Skeletal muscle satellite cell (primary cell): Measurements from ENCODE around the gene TMEM131.

Source experiments
- H3K27me3 ChIP-seq: 2 replicates; pipeline ENCODE4 v1.7.0; 2013; ENCODE audit warnings: low read length; ENCODE audit not compliant: control insufficient read depth, insufficient read depth
- H3K36me3 ChIP-seq: 2 replicates; pipeline ENCODE4 v1.7.0; 2013; ENCODE audit warnings: mild to moderate bottlenecking, control low read depth, low read length; ENCODE audit not compliant: insufficient read depth
- H3K4me1 ChIP-seq: 2 replicates; pipeline ENCODE4 v1.7.0; 2013; ENCODE audit warnings: low read length; ENCODE audit not compliant: control insufficient read depth, insufficient read depth
- H3K4me2 ChIP-seq: 2 replicates; pipeline ENCODE4 v1.7.0; 2013; ENCODE audit warnings: mild to moderate bottlenecking, low read length
- H3K4me3 ChIP-seq: 2 replicates; pipeline ENCODE4 v1.7.0; 2013; ENCODE audit warnings: low read length
- H3K9ac ChIP-seq: 2 replicates; pipeline ENCODE4 v1.7.0; 2013; ENCODE audit warnings: mild to moderate bottlenecking, low read depth, low read length, moderate library complexity
- H3K9me3 ChIP-seq: replicated peaks from 2 replicates; pipeline ENCODE4 v1.7.0; 2013; ENCODE audit warnings: mild to moderate bottlenecking, control low read depth, low read length

TMEM131 gene

GRCh38 chr2:97997784-97998392 lies 2.1 kb upstream of the TMEM131 start:
- no peaks in the 10 kb centered on the region for H3K27me3 ChIP-seq
- H3K4me1 ChIP-seq = peaks cover 10% of the 10 kb centered on the region
- H3K9ac ChIP-seq = no peak overlapping the region
- no peak overlapping the region for H3K4me3 ChIP-seq
- H3K36me3 ChIP-seq = no peaks in the 10 kb centered on the region
- no peak overlapping the region for H3K4me2 ChIP-seq
- no peaks in the 10 kb centered on the region for H3K9me3 ChIP-seq

GRCh38 chr2:97996679-97997078 lies 931 bp upstream of the TMEM131 start:
- Histone ChIP-seq H3K4me1 (peaks cover 13% of the 10 kb centered on the region), H3K4me2 (peak overlapping the region; percentile 98), H3K4me3 (peak overlapping the region; percentile 99), H3K9me3 (no peaks in the 10 kb centered on the region), H3K9ac (peak overlapping the region; percentile 97), H3K36me3 (no peaks in the 10 kb centered on the region), H3K27me3 (no peaks in the 10 kb centered on the region)

GRCh38 chr2:97995026-97995733 lies 568 bp downstream of the TMEM131 start:
- peak overlapping the region; percentile 99 for H3K4me3 ChIP-seq
- H3K4me1 ChIP-seq = peaks cover 13% of the 10 kb centered on the region
- H3K9me3 ChIP-seq = no peaks in the 10 kb centered on the region

GRCh38 chr2:97994476-97994875 lies 1.3 kb downstream of the TMEM131 start:
- H3K36me3 ChIP-seq = no peaks in the 10 kb centered on the region
- H3K4me3 ChIP-seq = peak overlapping the region; percentile 99
- peak overlapping the region; percentile 97 for H3K9ac ChIP-seq

More at GRCh38 chr2:97995026-97995733, 568 bp downstream of the TMEM131 start:
- peak overlapping the region; percentile 97 for H3K9ac ChIP-seq
- no peaks in the 10 kb centered on the region for H3K36me3 ChIP-seq
- peak overlapping the region; percentile 98 for H3K4me2 ChIP-seq
- H3K27me3 ChIP-seq = no peaks in the 10 kb centered on the region

GRCh38 chr2:97993926-97994325 lies 1.8 kb downstream of the TMEM131 start:
- H3K36me3 ChIP-seq = no peaks in the 10 kb centered on the region
- peak overlapping the region; percentile 99 for H3K4me3 ChIP-seq

More at GRCh38 chr2:97994476-97994875, 1.3 kb downstream of the TMEM131 start:
- Histone ChIP-seq H3K4me1 (peaks cover 13% of the 10 kb centered on the region), H3K27me3 (no peaks in the 10 kb centered on the region), H3K4me2 (peak overlapping the region; percentile 98), H3K9me3 (no peaks in the 10 kb centered on the region)

GRCh38 chr2:97992836-97993825 lies 2.6 kb downstream of the TMEM131 start:
- Histone ChIP-seq H3K36me3 (no peaks in the 10 kb centered on the region), H3K9me3 (peaks cover 7% of the 10 kb centered on the region), H3K9ac (peak overlapping the region; percentile 97), H3K4me1 (peaks cover 13% of the 10 kb centered on the region), H3K27me3 (no peaks in the 10 kb centered on the region), H3K4me3 (peak overlapping the region; percentile 99), H3K4me2 (peak overlapping the region; percentile 98)

More at GRCh38 chr2:97993926-97994325, 1.8 kb downstream of the TMEM131 start:
- Histone ChIP-seq H3K9ac (peak overlapping the region; percentile 97), H3K9me3 (no peaks in the 10 kb centered on the region), H3K27me3 (no peaks in the 10 kb centered on the region), H3K4me1 (peaks cover 13% of the 10 kb centered on the region), H3K4me2 (peak overlapping the region; percentile 98)

- Histone ChIP-seq H3K4me1 (peaks cover 13% of the 10 kb centered on the region), H3K36me3 (no peaks in the 10 kb centered on the region), H3K27me3 (no peaks in the 10 kb centered on the region), H3K4me3 (no peak overlapping the region), H3K9me3 (peaks cover 12% of the 10 kb centered on the region), H3K9ac (no peak overlapping the region), H3K4me2 (no peak overlapping the region)
Measured at GRCh38 chr2:97991081-97991856, 4.5 kb downstream of the TMEM131 start.

GRCh38 chr2:97988722-97989121 lies 7.0 kb downstream of the TMEM131 start:
- Histone ChIP-seq H3K4me1 (peaks cover 10% of the 10 kb centered on the region), H3K27me3 (no peaks in the 10 kb centered on the region), H3K9me3 (peaks cover 12% of the 10 kb centered on the region), H3K9ac (no peak overlapping the region), H3K4me2 (no peak overlapping the region), H3K4me3 (no peak overlapping the region), H3K36me3 (no peaks in the 10 kb centered on the region)

- Histone ChIP-seq H3K4me2 (no peak overlapping the region), H3K36me3 (no peaks in the 10 kb centered on the region), H3K4me3 (no peak overlapping the region), H3K4me1 (no peaks in the 10 kb centered on the region), H3K9me3 (peaks cover 12% of the 10 kb centered on the region), H3K27me3 (no peaks in the 10 kb centered on the region), H3K9ac (no peak overlapping the region)
Measured at GRCh38 chr2:97985998-97986397, 9.8 kb downstream of the TMEM131 start.

- no peak overlapping the region for H3K4me2 ChIP-seq
- H3K4me1 ChIP-seq = no peaks in the 10 kb centered on the region
Measured at GRCh38 chr2:97983698-97984097, 12.1 kb downstream of the TMEM131 start.

More at GRCh38 chr2:97983698-97984097, 12.1 kb downstream of the TMEM131 start:
- no peaks in the 10 kb centered on the region for H3K27me3 ChIP-seq
- H3K9ac ChIP-seq = no peak overlapping the region
- H3K9me3 ChIP-seq = peaks cover 10% of the 10 kb centered on the region
- peaks cover 4% of the 10 kb centered on the region for H3K36me3 ChIP-seq
- H3K4me3 ChIP-seq = no peak overlapping the region
